ENCODE data around the gene PPP1R3G.

DNA sequence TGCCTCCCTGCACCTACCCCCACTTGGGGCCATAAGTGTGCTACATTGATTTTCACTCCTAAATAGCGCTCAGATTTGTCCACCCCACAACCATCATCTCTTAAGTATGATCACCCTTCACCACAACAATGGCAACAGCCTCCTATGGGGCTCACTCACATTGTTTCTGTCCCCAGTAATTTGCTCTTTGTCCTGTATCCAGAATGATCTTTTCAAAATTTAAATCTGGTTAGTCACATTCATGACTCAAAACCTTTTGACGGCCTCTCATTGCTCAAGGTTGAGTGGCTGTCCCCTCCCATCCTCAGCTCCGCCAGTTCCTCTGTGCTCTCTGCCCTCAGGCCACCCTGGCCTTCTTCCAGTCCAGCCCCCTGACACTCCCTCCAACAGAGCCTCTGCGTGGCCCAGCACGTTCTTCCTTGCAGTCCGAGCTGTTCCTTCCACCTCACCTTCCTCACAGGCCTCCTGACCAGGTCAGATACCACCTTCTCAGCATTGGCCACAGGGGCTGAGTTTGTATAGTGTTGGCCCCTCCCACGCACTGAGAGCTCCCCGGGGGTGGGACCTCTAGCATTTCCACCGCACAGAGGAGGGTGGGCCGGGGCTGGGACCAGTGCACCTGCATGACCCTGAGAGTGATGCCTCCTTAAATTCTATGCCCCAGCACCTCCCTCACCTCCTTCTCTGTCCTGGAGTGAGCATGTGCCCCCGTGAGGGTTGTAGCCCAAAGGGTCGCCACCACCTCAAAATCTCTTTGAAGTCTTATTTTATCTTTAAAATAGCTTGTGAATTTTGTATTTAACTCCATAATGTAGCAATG is 2.4 kb upstream of the PPP1R3G start:
- TF ChIP-seq, protein P1, sequence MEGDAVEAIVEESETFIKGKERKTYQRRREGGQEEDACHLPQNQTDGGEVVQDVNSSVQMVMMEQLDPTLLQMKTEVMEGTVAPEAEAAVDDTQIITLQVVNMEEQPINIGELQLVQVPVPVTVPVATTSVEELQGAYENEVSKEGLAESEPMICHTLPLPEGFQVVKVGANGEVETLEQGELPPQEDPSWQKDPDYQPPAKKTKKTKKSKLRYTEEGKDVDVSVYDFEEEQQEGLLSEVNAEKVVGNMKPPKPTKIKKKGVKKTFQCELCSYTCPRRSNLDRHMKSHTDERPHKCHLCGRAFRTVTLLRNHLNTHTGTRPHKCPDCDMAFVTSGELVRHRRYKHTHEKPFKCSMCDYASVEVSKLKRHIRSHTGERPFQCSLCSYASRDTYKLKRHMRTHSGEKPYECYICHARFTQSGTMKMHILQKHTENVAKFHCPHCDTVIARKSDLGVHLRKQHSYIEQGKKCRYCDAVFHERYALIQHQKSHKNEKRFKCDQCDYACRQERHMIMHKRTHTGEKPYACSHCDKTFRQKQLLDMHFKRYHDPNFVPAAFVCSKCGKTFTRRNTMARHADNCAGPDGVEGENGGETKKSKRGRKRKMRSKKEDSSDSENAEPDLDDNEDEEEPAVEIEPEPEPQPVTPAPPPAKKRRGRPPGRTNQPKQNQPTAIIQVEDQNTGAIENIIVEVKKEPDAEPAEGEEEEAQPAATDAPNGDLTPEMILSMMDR (IDR thresholded peaks at IDR 0.05), result no peak
- TF ChIP-seq POLR2A (IDR thresholded peaks at IDR 0.05), result no peak

Data from heart left ventricle (tissue), 13 donors.